Head of caudate nucleus (tissue), 42 donors: ENCODE measurements around the gene TP63.

Experiments used
- DNase-seq, 42 donors: peaks; one replicate each; pipeline versions ENCODE4 v3.0.0 to v3.0.0-alpha.2; 2020 to 2021; ENCODE audit warnings: mixed read lengths in 7 of 42
- intact Hi-C: fragments of 100-400 bp; cut with DNase I; formaldehyde crosslinking; loops from one replicate; pipeline ENCODE4 v1.15.0; 2022

The TP63 gene

DNA sequence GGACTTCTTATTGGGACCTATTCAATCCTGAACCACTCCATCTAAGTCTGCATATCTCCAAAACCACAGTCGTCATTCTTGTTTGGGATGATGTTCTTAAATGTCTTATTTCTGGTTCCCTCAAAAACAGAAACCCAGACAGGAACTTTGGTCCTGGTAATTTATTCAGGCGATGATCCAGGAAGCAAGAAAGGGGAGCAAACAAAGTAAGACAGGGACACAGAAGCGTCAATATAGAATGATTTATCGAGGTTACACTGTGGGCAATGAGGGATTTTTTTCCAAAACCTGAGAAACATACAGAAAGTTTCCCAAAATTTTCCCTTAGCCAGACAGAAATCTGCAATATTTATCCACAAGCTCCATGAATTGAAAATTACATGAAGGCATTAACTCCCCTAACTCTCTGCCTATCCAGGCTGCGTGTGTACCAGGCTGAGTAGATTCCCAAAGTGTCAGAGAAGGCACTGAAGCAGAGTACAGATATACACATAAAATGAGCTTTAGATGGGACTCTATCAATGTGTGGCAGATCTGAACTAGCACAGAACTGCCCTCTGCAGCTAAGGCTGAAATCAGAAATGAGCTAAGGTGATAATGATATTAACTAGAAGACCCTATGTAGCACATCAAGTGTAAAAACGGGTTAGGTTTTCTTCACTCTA, 43.2 kb downstream of the TP63 start:
- intact Hi-C loops: no loop called here
- no peak for DNase-seq

DNA sequence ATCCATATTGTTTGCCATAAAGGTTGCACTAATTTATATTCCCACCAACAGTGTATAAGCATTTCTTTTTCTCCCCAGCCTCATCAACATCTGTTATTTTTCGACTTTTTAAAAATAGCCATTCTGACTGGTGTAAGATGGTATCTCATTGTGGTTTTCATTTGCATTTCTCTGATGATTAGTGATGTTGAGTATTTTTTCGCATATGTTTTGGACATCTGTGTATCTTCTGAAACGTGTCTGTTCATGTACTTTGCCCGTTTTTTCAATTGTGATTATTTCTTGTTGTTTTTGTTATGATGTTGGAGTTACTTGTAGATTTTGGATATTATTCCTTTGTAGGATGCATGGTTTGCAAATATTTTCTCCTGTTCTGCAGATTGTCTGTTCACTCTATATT, 46.5 kb downstream of the TP63 start:
- intact Hi-C loops: no loop called here
- no peak for DNase-seq

DNA sequence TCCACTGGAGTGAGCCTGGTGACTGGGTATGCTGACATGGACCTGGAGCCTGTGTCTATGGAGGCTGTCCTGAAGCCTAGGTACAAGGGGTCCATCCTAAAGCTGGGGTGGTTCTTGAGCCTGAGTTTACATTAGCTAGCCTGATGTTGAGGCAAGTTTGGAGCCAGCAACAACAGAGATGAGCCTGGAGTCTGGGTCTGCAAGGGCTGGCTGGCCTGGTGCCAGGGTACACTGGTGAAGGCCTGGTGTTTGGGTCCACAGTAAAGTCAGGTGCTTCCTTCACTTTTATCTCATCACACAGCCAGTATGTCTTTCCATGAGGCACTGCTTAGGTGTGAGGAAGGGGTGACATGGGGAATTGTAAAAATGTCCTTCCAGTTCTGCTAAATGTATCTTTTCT, 49.5 kb downstream of the TP63 start:
- no peak for DNase-seq
- intact Hi-C loops: no loop called here

DNA sequence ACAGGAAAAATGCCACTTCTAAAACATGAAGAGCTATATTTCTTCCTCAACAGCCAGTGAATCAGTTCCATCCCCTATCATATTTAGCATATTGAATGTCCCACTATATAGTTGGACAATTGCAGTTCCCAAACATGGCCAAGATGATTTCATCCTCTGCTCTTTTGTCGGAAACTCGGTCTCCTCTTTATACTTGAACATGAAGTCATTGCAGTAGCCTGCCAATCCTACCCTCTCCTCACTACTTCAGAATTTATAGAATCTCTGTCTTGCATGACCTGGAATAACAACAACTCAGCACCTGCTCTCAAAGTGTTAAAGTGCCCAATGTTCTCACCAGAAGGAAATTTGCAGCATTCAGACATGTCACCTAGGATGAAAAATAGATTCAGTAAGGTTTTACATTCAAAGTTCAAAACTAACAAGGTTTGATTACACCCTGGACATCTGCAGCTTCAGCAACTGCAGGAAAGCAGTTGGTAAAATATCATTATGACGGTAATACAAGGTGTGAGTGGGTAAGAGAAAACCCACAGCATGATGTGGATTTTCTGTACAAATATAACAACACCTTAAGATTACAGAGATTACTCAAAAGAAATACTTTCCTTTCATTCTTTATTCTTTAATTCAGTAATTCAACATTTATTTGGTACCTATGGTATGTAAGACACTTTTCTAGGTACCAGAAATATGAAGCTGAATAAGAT, 52.5 kb downstream of the TP63 start:
- no peak for DNase-seq
- intact Hi-C loops: no loop called here

DNA sequence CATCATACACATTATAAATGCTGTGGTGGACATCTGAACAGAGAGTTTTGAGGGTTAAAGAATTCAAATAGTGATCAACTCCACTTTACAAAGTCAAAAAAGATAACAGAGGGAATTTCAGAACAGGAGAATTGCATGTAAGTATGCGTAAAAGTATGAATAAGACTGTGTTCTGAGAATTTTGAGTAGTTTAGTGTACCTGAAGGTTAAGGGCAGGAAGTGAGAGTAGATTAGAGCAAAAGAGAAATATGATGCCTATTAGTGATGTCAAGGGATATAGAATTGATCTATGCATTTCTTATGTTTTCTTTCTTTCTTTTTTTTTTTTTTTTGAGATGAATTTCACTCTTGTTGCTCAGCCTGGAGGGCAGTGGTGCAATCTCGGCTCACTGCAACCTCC, 53.1 kb downstream of the TP63 start:
- intact Hi-C loops: no loop called here
- DNase-seq: no peak

DNA sequence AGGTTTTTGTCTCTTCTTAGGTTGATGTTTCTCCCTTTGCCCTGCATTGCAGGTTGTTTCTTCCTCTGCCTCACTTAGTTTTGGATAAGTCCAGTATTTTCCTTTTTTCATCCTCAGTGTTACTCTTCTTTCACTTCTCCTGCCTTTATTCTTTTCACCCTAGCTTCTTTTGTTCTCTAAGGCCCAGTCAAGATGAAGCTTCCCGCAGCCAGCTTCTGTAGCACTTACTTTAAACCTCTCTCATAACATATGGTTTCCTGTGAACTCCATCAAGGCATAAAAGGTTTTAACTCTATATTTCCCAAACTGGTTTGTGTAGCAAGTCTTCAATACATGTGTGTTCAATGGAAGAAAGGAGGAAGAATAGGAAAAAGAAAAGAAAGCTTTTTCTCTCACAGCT, 54.1 kb downstream of the TP63 start:
- intact Hi-C loops: no loop called here
- no peak for DNase-seq

DNA sequence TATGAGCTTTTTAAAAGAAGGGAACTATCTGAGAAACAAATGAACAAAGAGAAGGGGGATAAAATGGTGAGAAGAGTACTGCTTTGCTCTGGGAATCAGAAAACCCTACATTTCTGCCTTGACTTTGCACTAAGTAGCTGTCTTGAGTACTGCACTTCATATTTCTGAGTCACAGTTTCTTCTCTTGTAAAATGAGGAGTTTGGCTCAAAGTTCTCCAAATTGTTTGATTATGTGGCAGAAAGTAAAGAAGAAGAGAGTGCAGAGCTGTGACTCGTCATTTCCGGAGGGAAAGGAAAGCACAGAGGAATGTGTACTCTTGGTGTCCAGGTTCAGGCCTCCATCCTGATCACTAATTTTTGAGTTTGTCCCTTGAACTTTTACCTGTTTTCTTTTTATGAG, 54.7 kb downstream of the TP63 start:
- no peak for DNase-seq
- intact Hi-C loops: no loop called here

DNA sequence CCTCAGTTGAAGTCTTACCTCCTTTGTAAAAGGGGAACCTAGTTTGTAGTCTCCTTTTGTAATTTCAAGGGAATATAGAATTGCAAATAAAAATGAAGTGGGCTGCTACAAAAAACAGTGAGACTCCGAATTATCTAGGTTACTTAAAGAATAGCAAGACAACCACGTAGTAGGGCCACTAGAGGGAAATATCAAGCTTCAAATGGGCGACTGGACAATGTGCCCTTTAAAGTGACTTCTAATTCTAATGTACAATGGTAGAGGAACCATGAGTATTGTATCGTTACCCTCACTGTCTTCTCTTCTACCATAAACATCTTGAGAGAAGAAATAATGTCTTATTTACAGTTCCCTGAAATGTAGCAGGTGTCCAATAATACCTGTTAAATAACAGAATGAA, 56.3 kb downstream of the TP63 start:
- intact Hi-C loops: no loop called here
- DNase-seq: no peak

DNA sequence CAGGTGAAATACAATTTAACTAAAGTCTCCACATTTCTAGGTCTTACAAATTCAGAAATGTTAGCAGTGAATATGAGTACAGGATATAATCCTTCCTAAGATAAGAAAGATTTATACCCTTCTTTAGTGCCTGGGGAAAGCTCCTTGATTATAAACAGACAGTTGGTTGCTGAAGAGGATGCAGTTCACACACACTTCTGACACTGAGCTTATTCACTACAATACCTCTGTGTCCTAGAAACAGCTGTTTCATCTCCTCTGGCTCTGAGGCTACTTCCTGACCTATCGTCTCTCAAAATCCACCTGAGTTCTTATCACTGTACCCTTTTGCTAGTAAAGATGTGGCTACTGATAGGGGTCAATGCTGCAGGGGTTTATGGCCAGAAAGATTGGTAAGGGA, 57.1 kb downstream of the TP63 start:
- DNase-seq: no peak
- intact Hi-C loops: no loop called here

DNA sequence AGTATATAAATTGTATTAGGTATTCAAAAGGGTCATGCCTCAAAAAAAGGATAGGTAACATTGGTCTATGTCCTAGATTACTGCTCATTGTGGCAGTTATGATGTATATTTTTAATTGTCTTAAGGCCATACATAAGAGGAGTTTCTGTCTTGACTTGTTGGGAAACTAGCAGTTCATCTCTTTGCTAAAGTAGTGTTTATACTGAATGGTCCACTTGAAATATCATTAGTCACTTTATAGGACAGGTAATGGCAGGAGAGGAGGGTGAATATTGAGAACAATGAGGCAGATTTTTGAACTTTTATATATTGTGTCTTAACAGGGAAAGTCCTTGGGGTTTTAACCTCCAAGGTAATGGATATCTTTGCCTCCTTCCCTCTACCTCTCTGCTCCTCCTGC, 58.4 kb downstream of the TP63 start:
- intact Hi-C loops: no loop called here
- no peak for DNase-seq

DNA sequence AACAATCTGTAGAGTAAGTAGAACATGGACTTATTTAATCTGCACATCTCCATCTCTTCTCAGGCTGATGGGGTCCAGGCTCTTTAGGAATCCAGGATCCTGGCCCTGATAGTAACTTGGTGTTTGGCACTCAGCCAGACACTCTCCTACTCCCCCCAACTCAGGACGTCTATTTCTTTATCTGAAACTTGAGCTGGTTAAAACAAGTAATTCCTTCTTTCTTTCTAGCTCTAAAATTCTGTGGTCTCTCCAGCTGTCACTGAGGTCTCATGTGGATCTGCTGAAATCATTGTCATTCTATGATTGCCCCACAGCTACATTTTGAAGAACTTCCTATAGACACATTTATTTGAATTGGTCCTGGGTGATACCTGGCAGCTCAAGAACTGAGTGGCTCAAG, 59.0 kb downstream of the TP63 start:
- intact Hi-C loops: no loop called here

DNA sequence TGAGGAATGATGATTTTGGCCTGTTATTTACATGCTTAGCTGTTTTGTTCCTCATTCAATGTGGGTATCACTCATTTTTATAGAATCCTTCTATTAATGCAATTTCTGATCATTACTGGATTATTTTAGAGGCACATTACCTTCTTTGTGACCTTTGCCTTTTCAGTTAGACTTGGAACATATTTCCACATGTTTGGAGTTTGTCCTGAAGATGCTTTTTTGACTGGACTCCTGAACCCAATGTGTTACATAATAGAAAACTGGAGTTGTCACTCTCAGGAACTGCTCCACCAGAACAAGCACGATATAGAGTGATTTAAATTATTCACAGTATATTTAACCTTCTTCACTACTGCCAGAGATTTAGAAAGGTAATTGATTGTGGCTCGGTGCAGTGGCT, 59.5 kb downstream of the TP63 start:
- no peak for DNase-seq
- intact Hi-C loops: no loop called here

More for the DNA sequence above, 59.0 kb downstream of the TP63 start:
- DNase-seq: no peak

DNA sequence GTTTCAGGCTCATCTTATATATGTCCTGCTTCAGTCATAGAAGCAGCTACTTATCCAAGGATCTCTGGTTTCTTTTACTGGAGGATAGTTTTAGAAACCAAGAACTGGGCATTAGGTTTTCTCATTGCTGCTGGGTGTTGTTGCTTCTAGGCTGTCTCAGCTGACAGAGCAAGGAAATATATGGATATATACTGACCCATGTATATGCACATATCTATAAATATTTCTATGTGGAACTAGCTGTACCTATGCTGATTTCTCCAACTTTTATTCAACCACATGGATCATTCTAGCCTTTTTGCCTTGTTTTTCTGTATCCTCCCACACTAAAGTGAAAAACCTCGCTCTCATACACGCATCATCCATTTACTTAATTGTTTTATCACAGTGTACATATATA, 64.2 kb downstream of the TP63 start:
- DNase-seq: no peak
- intact Hi-C loops: no loop called here

DNA sequence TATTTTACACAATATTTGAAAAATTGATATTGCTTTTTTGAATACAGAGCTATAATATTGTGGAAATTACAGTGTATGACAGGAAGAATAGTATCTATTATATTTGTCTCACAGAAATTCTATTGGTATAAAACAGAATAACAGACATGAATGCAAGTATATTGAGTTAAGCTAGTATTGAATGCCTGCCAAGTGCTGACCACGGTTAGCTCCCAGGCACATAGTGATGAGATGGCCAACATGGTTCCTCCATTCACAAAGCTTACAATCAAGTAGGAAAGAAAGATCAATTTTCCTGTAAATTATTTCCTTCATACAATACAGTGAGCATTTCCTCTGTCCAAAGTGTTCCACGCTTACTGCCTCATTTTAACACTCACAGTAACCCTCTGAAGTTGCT, 67.6 kb downstream of the TP63 start:
- intact Hi-C loops: no loop called here

DNA sequence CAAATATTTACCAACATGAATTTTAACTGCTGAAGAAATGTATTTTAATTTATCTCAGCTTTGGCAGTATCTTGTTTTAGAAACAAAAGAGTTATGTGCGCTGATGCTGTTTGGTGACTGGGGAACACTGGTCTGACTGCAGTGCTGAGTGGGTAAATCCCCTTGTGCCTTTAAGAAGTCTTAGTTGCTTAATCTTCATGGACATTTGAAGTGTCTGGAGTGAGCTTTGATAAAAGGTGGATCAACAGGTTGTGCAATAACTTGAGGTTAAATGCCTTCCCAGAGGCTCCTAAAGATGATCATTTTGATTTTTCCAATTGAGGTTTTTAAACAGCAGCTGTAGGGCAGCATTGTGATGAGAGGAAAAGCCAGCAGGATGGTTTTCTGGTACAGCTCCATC, 68.7 kb downstream of the TP63 start:
- no peak for DNase-seq
- intact Hi-C loops: no loop called here

More for the DNA sequence above, 67.6 kb downstream of the TP63 start:
- DNase-seq: no peak

DNA sequence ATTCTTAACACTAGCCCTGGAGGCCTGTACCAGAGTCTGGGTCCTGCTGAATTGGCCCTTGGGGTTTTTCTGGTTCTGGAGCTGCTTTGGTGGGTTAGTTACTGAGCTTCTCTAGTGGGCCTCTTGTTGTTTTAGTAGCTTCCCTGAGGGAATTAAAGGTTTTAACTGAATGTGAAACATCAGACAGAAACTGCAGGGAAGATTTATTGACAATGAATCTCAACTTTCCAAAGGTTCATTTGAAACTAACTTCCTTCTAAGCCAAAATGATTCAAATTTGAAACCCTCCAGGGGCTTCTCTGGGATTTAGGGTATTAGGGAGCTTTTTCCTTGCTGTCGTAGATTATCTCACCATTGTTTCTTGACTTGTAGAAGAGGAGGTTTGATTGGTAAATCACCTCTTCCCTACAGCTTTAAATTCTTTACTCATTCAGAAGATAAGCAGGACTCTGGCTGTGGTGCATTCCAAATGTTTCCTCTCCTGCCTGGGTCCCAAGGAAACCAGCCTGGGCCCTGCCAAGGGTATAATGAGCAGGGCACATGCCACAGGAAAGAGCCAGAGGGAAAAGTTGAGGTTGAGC, 71.0 kb downstream of the TP63 start:
- intact Hi-C loops: no loop called here
- DNase-seq: no peak

DNA sequence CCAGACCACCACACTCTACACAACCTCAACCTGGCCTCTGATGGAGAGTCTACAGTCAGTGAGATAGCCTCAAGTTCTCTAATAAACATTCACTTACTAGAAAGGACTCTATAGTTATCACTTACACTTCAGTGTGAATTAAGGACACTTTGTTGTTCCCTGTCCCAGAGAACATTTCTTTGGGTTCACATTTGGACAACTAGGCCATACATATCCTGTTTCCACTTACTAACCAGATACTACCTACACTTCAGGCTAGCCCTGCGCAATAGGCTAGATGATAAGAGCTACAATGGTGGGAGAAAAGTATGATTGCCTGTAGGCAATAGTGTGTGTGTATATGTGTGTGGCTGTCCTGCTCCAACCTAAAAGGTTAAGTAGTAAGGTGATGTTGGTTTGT, 72.7 kb downstream of the TP63 start:
- DNase-seq: no peak
- intact Hi-C loops: no loop called here

DNA sequence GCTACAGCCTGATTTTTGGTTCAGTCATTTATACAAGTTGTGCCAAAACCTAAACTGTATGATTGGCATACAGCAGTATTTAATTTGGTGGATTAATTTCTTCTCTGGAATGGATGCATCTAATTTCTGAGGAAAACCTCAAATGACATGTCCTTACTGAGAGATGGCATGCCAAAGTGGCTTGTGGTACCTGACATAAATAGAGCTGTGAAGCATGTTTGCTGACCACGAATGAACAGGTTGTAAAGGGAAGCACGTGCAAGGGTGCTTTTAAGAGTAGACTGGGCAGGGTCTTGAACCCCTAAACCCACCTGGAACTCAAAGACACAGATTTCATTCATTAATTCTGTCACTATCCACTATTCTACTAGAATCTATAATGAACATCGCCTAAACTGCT, 77.2 kb downstream of the TP63 start:
- no peak for DNase-seq
- intact Hi-C loops: no loop called here

DNA sequence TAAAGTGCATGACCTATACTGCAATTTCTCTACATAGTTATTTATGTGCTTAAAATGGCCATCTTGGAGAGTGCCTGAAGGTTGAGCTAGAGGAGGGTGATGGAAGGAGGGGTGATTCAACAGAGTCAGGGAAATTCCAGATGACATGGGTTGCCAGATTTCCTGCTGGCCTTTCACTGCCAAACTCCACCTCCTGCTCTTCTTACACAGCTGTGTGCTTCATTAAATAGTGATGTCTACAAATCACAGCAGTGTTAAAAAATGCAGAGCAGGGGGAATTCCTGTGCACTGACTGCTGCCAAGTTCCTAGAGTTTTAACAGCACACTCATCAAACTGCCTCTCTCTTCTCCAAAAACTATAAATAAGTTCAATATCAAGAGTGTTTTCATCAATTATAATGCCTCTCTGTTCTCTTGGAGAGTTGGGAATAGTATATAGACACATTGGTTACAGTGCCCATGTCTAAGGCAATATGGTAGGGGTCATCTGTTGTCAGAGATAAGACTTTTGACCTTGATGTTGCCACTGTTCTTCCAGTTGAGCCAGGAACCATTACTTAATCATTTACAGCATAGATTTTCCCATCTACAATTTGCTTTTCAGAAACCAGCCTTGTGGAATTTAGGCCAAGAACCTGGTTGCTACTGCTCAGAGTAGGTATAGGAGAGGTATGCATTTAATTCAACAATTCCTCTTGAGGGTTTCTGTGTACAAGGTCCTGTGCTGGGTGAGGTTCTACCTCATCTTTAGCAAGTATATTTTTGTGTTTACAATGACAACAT, 79.6 kb downstream of the TP63 start:
- intact Hi-C loops: no loop called here
- DNase-seq: no peak

DNA sequence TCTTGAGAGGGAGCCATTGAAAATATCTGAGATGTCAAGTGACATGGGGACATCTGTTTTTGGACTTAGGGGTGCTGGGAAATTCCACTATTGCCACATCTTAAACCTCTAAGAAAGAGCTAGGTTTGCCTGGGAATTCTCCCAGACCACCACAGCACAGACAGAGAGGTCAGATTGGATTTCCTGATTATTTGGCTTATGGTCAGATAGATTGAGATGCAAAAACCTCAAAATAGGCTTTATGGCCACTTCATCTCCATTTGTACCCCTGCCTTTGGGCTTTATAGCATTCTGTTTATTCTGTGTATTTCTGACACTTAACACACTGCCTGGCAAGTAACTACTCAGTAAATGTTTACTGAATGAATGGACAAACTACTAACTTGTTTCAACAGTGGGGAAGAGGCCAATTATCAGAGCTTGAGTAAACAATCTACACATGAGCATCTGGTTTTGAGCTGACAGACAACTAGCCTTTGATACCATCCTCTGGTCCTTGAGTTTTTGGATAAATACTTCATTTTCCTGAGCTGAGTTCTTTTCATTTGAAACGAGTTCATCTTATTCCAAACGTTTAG, 81.8 kb downstream of the TP63 start:
- DNase-seq: no peak
- intact Hi-C loops: no loop called here
